ENCODE measurements around the gene CCDC138. TPM values are rescaled to one million over a fixed set of nuclear protein-coding genes. Genes with fewer than 3 reads are reported as not detected.

CCDC138 gene
- total RNA-seq, 1 experiment from 2014 or later = 25.8 TPM

DNA sequence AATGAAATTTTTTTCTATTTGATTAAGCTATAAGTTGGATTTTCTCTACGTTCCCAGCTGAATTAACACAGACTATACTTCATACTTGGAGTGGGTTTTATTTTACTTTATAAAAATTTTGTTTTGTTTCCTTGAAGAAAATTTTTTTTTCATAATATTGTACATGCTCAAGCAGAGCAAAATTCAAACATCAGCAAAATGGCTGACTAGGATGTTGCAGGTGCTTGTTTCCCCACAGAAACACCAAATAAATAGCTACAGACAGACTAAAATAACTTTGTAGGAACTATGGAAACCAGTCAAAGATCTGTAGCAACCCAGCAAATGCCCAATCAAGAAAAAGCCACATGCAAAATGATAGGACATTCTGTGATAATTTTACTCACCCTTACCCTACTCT, 82.3 kb downstream of the CCDC138 start:
- CTCF ChIA-PET = no interaction called here
- no peak for DNase-seq (ENCODE audit: low spot score)
- Histone ChIP-seq H3K4me3 (ENCODE audit: low read depth, low read length, poor library complexity, severe bottlenecking) (no peak overlapping the region), H3K27me3 (replicated peaks; ENCODE audit: insufficient read depth, low read depth, low read length, poor library complexity) (no peaks in the 10 kb centered on the region), H3K36me3 (ENCODE audit: insufficient read depth, low read length, poor library complexity, severe bottlenecking) (no peaks in the 10 kb centered on the region), H3K27ac (ENCODE audit: low read depth, low read length, poor library complexity, severe bottlenecking) (no peak overlapping the region), H3K4me1 (ENCODE audit: insufficient read depth, low read length, poor library complexity, severe bottlenecking) (no peaks in the 10 kb centered on the region), H3K9me3 (ENCODE audit: low read depth, low read length, poor library complexity, severe bottlenecking) (peaks cover 15% of the 10 kb centered on the region)
- intact Hi-C loops (cut with micrococcal nuclease; ENCODE audit: unreplicated experiment) = no loop called here
- TF ChIP-seq, protein P1, sequence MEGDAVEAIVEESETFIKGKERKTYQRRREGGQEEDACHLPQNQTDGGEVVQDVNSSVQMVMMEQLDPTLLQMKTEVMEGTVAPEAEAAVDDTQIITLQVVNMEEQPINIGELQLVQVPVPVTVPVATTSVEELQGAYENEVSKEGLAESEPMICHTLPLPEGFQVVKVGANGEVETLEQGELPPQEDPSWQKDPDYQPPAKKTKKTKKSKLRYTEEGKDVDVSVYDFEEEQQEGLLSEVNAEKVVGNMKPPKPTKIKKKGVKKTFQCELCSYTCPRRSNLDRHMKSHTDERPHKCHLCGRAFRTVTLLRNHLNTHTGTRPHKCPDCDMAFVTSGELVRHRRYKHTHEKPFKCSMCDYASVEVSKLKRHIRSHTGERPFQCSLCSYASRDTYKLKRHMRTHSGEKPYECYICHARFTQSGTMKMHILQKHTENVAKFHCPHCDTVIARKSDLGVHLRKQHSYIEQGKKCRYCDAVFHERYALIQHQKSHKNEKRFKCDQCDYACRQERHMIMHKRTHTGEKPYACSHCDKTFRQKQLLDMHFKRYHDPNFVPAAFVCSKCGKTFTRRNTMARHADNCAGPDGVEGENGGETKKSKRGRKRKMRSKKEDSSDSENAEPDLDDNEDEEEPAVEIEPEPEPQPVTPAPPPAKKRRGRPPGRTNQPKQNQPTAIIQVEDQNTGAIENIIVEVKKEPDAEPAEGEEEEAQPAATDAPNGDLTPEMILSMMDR (conservative IDR thresholded peaks at IDR 0.05; ENCODE audit: low read depth, low read length) = no peak
- TF ChIP-seq EZH2 (IDR thresholded peaks at IDR 0.05; ENCODE audit: borderline replicate concordance, low read depth, low read length, poor library complexity, severe bottlenecking) = no peak
- BruUV-seq (replicated peaks) = no TSS peak
- POLR2A ChIA-PET (ENCODE audit: low non-redundant PET) = no interaction called here

DNA sequence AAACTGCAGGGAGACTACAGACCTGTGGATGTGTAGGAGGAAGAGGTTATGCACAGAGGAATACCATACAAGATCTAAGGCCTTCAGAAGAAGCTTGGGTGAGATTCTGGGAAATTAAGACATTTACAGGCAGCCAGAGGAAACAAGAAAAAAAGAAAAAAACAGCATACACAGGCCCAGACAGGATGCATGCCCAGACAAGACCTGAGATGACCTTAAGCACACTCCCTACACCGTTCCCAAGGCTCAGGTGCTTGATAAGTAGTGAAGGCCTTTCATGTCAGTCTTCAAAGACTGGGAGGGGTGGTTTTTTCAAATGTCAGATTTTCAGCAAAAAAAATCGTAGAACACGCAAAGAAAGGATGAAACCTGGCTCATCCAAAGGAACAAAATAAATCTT, 83.0 kb downstream of the CCDC138 start:
- intact Hi-C loops (cut with micrococcal nuclease; ENCODE audit: unreplicated experiment) = no loop called here
- ChIA-PET POLR2A (ENCODE audit: low non-redundant PET) (no interaction called here), CTCF (no interaction called here)
- no TSS peak for BruUV-seq (replicated peaks)
- no peak for TF ChIP-seq EZH2 (IDR thresholded peaks at IDR 0.05; ENCODE audit: borderline replicate concordance, low read depth, low read length, poor library complexity, severe bottlenecking)
- TF ChIP-seq, protein P1 (conservative IDR thresholded peaks at IDR 0.05; ENCODE audit: low read depth, low read length) = no peak
- H3K27ac ChIP-seq (ENCODE audit: low read depth, low read length, poor library complexity, severe bottlenecking) = no peak overlapping the region
- DNase-seq (ENCODE audit: low spot score) = no peak
- peaks cover 15% of the 10 kb centered on the region for H3K9me3 ChIP-seq (ENCODE audit: low read depth, low read length, poor library complexity, severe bottlenecking)
- no peaks in the 10 kb centered on the region for H3K36me3 ChIP-seq (ENCODE audit: insufficient read depth, low read length, poor library complexity, severe bottlenecking)
- no peaks in the 10 kb centered on the region for H3K27me3 ChIP-seq (replicated peaks; ENCODE audit: insufficient read depth, low read depth, low read length, poor library complexity)
- H3K4me3 ChIP-seq (ENCODE audit: low read depth, low read length, poor library complexity, severe bottlenecking) = no peak overlapping the region
- H3K4me1 ChIP-seq (ENCODE audit: insufficient read depth, low read length, poor library complexity, severe bottlenecking) = no peaks in the 10 kb centered on the region

DNA sequence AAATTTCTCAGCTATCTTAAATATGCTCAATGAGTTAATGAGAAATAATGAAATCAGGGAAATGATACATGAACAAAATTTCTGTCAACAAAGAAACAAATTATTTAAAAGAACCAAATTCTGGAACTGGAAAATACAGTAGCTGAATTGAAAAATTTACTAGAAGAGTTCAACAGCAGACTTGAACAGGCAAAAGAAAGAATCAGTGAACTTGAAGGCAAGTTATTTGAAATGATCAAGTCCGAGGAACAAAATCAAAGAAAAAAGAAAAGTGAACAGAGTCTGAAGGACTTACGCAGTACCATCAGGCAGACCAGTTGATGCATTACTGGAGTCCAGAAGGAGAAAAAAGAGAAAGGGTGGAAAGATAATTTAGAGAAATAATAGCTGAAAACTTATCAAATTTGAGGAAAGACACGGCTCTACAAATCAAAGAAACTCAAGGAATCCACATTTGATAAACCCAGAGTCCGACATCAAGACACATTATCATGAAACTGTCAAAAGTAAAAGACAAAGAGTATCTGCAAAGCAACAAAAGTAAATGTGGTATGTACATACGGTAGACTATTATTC, 83.6 kb downstream of the CCDC138 start:
- Histone ChIP-seq H3K4me1 (ENCODE audit: insufficient read depth, low read length, poor library complexity, severe bottlenecking) (no peaks in the 10 kb centered on the region), H3K27ac (ENCODE audit: low read depth, low read length, poor library complexity, severe bottlenecking) (no peak overlapping the region), H3K4me3 (ENCODE audit: low read depth, low read length, poor library complexity, severe bottlenecking) (no peak overlapping the region), H3K27me3 (replicated peaks; ENCODE audit: insufficient read depth, low read depth, low read length, poor library complexity) (no peaks in the 10 kb centered on the region), H3K9me3 (ENCODE audit: low read depth, low read length, poor library complexity, severe bottlenecking) (peaks cover 15% of the 10 kb centered on the region), H3K36me3 (ENCODE audit: insufficient read depth, low read length, poor library complexity, severe bottlenecking) (no peaks in the 10 kb centered on the region)
- ChIA-PET POLR2A (ENCODE audit: low non-redundant PET) (no interaction called here), CTCF (no interaction called here)
- DNase-seq (ENCODE audit: low spot score) = no peak
- BruUV-seq (replicated peaks) = no TSS peak
- intact Hi-C loops (cut with micrococcal nuclease; ENCODE audit: unreplicated experiment) = no loop called here
- TF ChIP-seq, protein P1 (conservative IDR thresholded peaks at IDR 0.05; ENCODE audit: low read depth, low read length) = no peak
- no peak for TF ChIP-seq EZH2 (IDR thresholded peaks at IDR 0.05; ENCODE audit: borderline replicate concordance, low read depth, low read length, poor library complexity, severe bottlenecking)
